ENCODE data around the gene KRT79.
A peak's percentile ranks its signal among the peaks of the same experiment; 100 is the strongest.
"Not testable (repeated sequence)": the region's sequence is repeated elsewhere in the genome, so short reads cannot be mapped to it uniquely, and the experiment has no call there.

The KRT79 gene

DNA sequence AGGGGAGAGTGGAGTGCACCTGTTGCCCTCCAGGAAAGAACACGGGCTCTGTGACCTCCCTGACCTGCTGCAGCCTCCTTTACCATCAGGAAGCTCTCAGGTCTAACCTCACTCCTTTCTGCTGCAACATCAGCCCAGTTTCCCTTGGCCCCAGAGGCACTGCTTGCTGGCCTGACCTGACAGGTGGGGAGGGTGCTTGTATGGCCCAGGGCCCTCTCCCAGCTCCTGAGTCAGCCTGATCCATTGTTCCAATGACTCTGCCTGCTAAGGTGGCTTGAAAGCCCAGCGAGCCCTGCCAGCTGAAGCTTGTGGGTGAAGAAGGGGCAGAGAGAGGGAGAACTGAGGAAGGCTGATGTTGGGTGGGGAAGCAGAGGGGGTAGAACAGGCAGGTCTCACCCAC lies 27.9 kb upstream of the KRT79 start:
- Mint-ChIP-seq H3K9me3 (no peaks in the 10 kb centered on the region), H3K4me1 (no peaks in the 10 kb centered on the region), H3K4me3 (no peak overlapping the region), H3K36me3 (ENCODE audit: low read depth) (no peaks in the 10 kb centered on the region), H3K27ac (peak overlapping the region; percentile 14), H3K27me3 (ENCODE audit: low read depth, poor library complexity) (peaks cover 2% of the 10 kb centered on the region)
- no peak for DNase-seq
- TF ChIP-seq, protein P1, sequence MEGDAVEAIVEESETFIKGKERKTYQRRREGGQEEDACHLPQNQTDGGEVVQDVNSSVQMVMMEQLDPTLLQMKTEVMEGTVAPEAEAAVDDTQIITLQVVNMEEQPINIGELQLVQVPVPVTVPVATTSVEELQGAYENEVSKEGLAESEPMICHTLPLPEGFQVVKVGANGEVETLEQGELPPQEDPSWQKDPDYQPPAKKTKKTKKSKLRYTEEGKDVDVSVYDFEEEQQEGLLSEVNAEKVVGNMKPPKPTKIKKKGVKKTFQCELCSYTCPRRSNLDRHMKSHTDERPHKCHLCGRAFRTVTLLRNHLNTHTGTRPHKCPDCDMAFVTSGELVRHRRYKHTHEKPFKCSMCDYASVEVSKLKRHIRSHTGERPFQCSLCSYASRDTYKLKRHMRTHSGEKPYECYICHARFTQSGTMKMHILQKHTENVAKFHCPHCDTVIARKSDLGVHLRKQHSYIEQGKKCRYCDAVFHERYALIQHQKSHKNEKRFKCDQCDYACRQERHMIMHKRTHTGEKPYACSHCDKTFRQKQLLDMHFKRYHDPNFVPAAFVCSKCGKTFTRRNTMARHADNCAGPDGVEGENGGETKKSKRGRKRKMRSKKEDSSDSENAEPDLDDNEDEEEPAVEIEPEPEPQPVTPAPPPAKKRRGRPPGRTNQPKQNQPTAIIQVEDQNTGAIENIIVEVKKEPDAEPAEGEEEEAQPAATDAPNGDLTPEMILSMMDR (IDR thresholded peaks at IDR 0.05) = no peak

DNA sequence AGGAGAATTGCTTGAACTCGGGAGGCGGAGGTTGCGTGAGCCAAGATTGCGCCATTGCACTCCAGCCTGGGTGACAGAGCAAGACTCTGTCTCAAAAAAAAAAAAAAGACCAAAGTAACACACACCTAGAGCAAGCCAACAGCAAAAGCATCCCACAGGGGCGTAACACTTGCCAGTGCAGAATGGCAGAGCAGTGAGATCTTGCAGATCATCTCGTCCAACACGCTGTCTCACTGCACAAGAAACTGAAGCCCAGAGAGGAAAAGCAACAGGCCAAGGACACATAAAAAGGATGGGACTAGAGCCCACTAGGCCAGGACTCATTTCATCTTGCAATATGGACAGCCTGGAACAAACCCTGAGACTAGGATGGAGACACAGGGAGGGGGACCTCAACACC lies 27.4 kb upstream of the KRT79 start:
- H3K27ac Mint-ChIP-seq = no peak overlapping the region
- H3K4me1 Mint-ChIP-seq = no peaks in the 10 kb centered on the region
- peaks cover 2% of the 10 kb centered on the region for H3K27me3 Mint-ChIP-seq (ENCODE audit: low read depth, poor library complexity)
- H3K4me3 Mint-ChIP-seq = no peak overlapping the region
- TF ChIP-seq, protein P1 (IDR thresholded peaks at IDR 0.05) = no peak
- H3K36me3 Mint-ChIP-seq (ENCODE audit: low read depth) = no peaks in the 10 kb centered on the region
- no peaks in the 10 kb centered on the region for H3K9me3 Mint-ChIP-seq
- DNase-seq = no peak

DNA sequence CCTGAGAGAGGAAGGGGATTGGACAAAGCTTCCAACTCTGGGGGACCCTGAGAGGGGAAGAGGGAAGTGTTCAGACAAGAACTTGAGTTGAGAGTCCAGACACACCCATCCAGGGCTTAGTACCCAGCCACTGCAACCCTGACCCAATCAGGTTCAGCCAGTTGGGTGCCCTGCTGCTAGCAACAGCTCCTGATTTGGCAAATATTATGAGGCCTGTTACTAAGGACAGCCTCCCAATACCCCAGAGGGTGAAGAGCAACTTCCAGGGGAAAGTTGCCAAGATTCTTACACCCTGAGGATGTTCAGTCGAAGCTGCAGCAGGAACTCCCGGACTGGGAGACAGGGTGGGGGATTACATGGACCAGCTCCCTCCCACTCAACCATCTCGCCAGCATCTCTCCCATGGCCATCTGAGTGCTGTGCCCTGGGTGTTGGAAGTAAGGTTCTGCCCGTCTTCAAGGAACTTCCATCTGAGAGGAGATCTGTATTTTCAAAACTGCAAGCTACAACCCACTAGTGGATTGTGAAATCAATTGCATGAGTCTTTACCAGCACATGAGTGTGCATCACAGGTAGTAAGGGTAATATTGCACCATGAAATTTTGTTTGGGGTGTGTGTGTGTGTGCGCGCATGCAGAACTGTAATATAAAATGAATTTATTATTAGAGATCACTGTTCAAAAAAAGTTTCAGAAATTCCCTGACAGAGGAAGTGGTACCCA lies 26.2 kb upstream of the KRT79 start:
- H3K9me3 Mint-ChIP-seq = peaks cover 4% of the 10 kb centered on the region
- H3K4me3 Mint-ChIP-seq = no peak overlapping the region
- H3K27ac Mint-ChIP-seq = no peak overlapping the region
- H3K36me3 Mint-ChIP-seq (ENCODE audit: low read depth) = no peaks in the 10 kb centered on the region
- TF ChIP-seq, protein P1 (IDR thresholded peaks at IDR 0.05) = no peak
- no peak for DNase-seq
- H3K4me1 Mint-ChIP-seq = no peaks in the 10 kb centered on the region
- H3K27me3 Mint-ChIP-seq (ENCODE audit: low read depth, poor library complexity) = peaks cover 2% of the 10 kb centered on the region

DNA sequence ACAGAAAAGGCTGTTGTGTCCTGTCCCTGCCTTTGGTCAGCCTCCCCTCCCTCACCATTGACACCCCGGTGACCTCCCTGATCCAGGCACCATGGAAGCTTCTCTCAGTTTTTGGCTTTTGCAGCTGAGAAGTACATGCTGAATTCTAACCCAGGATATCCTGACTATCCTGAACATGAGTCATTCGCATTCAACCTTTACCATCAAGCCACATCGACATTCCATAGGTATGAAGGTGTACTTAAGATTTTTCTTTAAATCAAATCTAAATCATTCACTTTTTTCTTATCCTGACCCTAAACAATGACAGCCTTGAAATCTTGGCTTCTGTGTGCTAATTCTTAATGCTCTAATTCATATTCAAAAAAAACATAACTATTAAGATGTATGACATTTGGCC lies 23.4 kb upstream of the KRT79 start:
- Mint-ChIP-seq H3K4me1 (no peaks in the 10 kb centered on the region), H3K9me3 (peaks cover 14% of the 10 kb centered on the region), H3K36me3 (ENCODE audit: low read depth) (no peaks in the 10 kb centered on the region), H3K27me3 (ENCODE audit: low read depth, poor library complexity) (peaks cover 6% of the 10 kb centered on the region), H3K4me3 (no peak overlapping the region), H3K27ac (no peak overlapping the region)
- DNase-seq = no peak
- TF ChIP-seq, protein P1 (IDR thresholded peaks at IDR 0.05) = no peak

DNA sequence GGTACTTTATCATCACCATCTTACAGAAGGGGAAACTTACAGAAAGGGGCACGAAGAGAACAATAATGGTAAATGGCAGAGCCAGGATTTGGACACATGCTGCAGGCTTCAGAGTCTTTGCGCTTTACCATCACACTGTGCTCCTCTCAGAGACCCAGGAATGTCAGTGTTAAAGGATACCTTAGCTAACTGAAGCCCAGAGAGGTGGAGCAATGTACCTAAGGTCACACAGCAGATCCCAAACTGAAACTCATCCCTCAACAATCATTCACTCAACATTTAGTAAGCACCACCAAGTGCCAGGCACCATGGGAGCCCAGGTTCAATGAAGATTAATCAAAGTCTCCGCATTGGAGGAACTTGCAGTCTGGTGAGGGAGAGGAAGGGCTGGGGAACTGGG lies 22.7 kb upstream of the KRT79 start:
- TF ChIP-seq, protein P1 (IDR thresholded peaks at IDR 0.05) = no peak
- Mint-ChIP-seq H3K36me3 (ENCODE audit: low read depth) (no peaks in the 10 kb centered on the region), H3K27ac (no peak overlapping the region), H3K9me3 (peaks cover 14% of the 10 kb centered on the region), H3K27me3 (ENCODE audit: low read depth, poor library complexity) (peaks cover 12% of the 10 kb centered on the region), H3K4me1 (no peaks in the 10 kb centered on the region), H3K4me3 (no peak overlapping the region)
- no peak for DNase-seq

DNA sequence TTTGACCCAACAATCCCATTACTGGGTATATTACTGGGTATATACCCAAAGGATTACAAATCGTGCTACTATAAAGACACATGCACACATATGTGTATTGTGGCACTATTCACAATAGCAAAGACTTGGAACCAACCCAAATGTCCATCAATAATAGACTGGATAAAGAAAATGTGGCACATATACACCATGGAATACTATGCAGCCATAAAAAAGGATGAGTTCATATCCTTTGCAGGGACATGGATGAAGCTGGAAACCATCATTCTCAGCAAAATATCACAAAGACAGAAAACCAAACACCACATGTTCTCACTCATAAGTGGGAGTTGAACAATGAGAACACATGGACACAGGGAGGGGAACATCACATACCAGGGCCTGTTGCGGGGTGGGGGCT lies 22.0 kb upstream of the KRT79 start:
- not testable (repeated sequence) for H3K4me1 Mint-ChIP-seq; H3K27ac Mint-ChIP-seq; H3K4me3 Mint-ChIP-seq; H3K36me3 Mint-ChIP-seq (ENCODE audit: low read depth); DNase-seq
- Mint-ChIP-seq H3K27me3 (ENCODE audit: low read depth, poor library complexity) (peaks cover 13% of the 10 kb centered on the region), H3K9me3 (peaks cover 14% of the 10 kb centered on the region)
